Measurements from ENCODE around the gene NFU1.

DNA sequence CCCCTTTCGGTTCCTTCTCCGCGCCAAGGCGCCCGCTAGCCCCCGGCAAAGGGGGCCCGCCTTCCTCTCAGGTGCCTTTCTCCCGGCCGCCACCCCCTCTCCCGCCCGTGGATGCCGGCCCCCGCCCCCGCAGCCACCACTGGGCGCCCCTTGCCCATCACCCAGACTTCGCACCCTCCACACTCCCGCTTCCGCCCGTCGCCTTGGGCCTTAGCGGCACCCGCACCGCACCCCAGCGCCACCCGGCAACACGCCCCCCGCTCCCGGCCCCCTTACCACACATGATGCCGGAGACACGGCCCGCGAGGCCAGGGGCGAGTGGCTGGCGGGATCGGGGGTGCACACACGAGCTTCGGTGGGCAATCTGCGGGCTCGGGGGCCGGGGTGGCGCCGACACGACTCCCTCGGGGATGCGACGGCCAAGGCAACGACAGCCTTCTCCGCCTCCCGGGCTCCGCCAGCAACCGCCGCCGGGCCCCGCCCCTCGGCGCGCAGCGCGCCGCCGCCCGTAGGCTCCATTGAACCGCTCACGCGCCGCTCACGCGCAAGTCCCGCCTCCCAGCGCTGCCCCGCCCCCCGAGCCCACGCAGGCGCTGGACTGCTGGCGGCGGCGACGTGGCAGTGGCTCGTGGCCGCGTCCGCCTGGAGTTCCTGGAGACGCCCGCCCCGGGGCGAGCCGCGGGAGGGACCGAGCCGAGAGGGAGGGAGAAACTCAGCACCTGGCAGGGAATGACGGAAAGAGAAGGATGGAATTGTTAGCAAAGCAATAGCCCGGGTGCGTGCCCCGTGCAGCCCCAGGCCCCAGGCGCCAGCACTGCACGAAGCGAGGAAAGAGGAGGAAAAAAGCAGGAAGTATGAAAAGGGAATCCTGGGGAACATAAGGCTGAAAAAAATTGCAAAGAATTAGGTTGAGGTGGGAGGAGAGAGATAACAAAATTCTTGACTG, 50.2 kb downstream of the NFU1 start, which contains the start of gene GFPT1:
- TF ChIP-seq, protein P1, sequence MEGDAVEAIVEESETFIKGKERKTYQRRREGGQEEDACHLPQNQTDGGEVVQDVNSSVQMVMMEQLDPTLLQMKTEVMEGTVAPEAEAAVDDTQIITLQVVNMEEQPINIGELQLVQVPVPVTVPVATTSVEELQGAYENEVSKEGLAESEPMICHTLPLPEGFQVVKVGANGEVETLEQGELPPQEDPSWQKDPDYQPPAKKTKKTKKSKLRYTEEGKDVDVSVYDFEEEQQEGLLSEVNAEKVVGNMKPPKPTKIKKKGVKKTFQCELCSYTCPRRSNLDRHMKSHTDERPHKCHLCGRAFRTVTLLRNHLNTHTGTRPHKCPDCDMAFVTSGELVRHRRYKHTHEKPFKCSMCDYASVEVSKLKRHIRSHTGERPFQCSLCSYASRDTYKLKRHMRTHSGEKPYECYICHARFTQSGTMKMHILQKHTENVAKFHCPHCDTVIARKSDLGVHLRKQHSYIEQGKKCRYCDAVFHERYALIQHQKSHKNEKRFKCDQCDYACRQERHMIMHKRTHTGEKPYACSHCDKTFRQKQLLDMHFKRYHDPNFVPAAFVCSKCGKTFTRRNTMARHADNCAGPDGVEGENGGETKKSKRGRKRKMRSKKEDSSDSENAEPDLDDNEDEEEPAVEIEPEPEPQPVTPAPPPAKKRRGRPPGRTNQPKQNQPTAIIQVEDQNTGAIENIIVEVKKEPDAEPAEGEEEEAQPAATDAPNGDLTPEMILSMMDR (tag by site-specific recombination; IDR thresholded peaks at IDR 0.05), result peak; percentile 21; the same call in 1 of the 2 replicates
- TF ChIP-seq ZNF777 (tag by site-specific recombination; IDR thresholded peaks at IDR 0.05; ENCODE audit: borderline replicate concordance), result peak; percentile 92
- TF ChIP-seq ZNF501 (tag by site-specific recombination; IDR thresholded peaks at IDR 0.05), result no peak
- TF ChIP-seq ZNF629 (tag by site-specific recombination; IDR thresholded peaks at IDR 0.05), result no peak
- TF ChIP-seq SP2 (tag by site-specific recombination; IDR thresholded peaks at IDR 0.05), result peak; percentile 58
- no peak for TF ChIP-seq BCL11B (tag by site-specific recombination; IDR thresholded peaks at IDR 0.05; ENCODE audit: low read depth)
- no peak for TF ChIP-seq ZFP37 (tag by site-specific recombination; IDR thresholded peaks at IDR 0.05)
- no peak for TF ChIP-seq YY1 (tag by site-specific recombination; IDR thresholded peaks at IDR 0.05)
- TF ChIP-seq ATF2 (tag by site-specific recombination; IDR thresholded peaks at IDR 0.05; ENCODE audit: low read depth), result no peak
- no peak for TF ChIP-seq ZNF121 (tag by site-specific recombination; IDR thresholded peaks at IDR 0.05)
